HepG2 (cell line): Measurements from ENCODE around the gene TFRC. TPM values are rescaled to one million over a fixed set of nuclear protein-coding genes. Genes with fewer than 3 reads are reported as not detected.

Experiments used
- CEBPB ChIP-seq: IDR thresholded peaks from 2 replicates; pipeline ENCODE4 v1.6.1; 2011; ENCODE audit warnings: low read depth, low read length, improper control_type of control experiment, borderline replicate concordance
- MYPOP ChIP-seq: sonication (generic); formaldehyde crosslinking; IDR thresholded peaks from 2 replicates; pipeline ENCODE4 v1.8.1; 2023; ENCODE audit warnings: mild to moderate bottlenecking, moderate library complexity, missing genetic modification reagents
- ZNF138 ChIP-seq: sonication (generic); formaldehyde crosslinking; IDR thresholded peaks from 2 replicates; pipeline ENCODE4 v1.5.0; 2020; ENCODE audit warnings: mild to moderate bottlenecking, low read depth, missing genetic modification reagents
- ZNF354B ChIP-seq: sonication (generic); formaldehyde crosslinking; IDR thresholded peaks from 2 replicates; pipeline ENCODE4 v1.8.0; 2022; ENCODE audit warnings: mild to moderate bottlenecking, missing genetic modification reagents
- ZNF597 ChIP-seq: sonication (generic); formaldehyde crosslinking; IDR thresholded peaks from 2 replicates; pipeline ENCODE4 v1.5.0; 2020; ENCODE audit warnings: missing genetic modification reagents
- ZSCAN31 ChIP-seq: sonication (generic); formaldehyde crosslinking; IDR thresholded peaks from 2 replicates; pipeline ENCODE4 v1.5.0; 2020; ENCODE audit warnings: low read depth, mild to moderate bottlenecking, missing genetic modification reagents
- polyA plus RNA-seq, 8 experiments: library from polyadenylated mRNA; depleted of rRNA in 3 of 8; stranded (reverse) in 7 of 8; unstranded in 1 of 8; fragments of >200 nt; fragmentation: Illumina TruSeq in 4 of 8; extraction: Trizol in 4 of 8; gene quantifications; 2 replicates each; pipeline versions ENCODE4 v1.2.1 to v1.2.3, GENCODE V29; 2011 to 2016; ENCODE audit warnings: low read depth in 4 of 8, missing spikeins in 1 of 8, mixed read lengths in 1 of 8; ENCODE audit not compliant: insufficient read depth in 1 of 8
- total RNA-seq, 5 experiments: library from RNA; depleted of rRNA; stranded (reverse); fragments of >200 nt; fragmentation: Illumina TruSeq; extraction: Trizol; gene quantifications; 2 replicates each; pipeline ENCODE4 v1.2.3, GENCODE V29; 2016; ENCODE audit warnings: low read depth in 1 of 5
- TF ChIP-seq, protein P1 (sequence below): sonication (generic); formaldehyde crosslinking; IDR thresholded peaks from 2 replicates; pipeline ENCODE4 v1.4.0; 2020; ENCODE audit warnings: missing genetic modification reagents
- TF ChIP-seq, protein P2 (sequence below): sonication (generic); formaldehyde crosslinking; IDR thresholded peaks from 2 replicates; pipeline ENCODE4 v1.5.0; 2020; ENCODE audit warnings: mild to moderate bottlenecking, missing genetic modification reagents

Gene TFRC
- total and polyA plus RNA-seq, 2 of the 13 experiments (the other 11 are each of a cell fraction or from before 2014, with no cell fraction given): 188 to 274 TPM

DNA sequence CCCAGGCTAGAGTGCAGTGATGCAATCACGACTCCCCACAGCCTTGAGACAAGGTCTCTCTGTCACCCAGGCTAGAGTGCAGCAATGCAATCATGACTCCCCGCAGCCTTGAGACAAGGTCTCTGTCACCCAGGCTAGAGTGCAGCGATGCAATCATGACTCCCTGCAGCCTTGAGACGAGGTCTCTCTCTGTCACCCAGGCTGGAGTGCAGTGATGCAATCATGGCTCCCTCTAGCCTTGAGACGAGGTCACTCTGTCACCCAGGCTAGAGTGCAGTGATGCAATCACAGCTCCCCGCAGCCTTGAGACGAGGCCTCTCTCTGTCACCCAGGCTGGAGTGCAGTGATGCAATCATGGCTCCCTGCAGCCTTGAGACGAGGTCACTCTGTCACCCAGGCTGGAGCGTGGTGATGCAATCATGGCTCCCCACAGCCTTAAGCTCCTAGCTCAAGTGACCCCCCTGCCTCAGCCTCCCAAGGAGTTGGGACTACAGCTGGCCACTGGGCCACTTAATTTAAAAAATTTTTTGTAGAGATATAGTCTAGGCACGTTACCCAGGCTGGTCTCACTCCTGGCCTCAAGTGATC is 26.1 kb downstream of the TFRC start (continued):
- TF ChIP-seq MYPOP (CRISPR knock-in tag) (peak; percentile 94; the same call in 1 of the 2 replicates), ZSCAN31 (CRISPR knock-in tag) (peak; percentile 61; the same call in 1 of the 2 replicates), CEBPB (peak; percentile 100), ZNF597 (CRISPR knock-in tag) (no peak), ZNF138 (no peak), ZNF354B (no peak)
- TF ChIP-seq, protein P1, sequence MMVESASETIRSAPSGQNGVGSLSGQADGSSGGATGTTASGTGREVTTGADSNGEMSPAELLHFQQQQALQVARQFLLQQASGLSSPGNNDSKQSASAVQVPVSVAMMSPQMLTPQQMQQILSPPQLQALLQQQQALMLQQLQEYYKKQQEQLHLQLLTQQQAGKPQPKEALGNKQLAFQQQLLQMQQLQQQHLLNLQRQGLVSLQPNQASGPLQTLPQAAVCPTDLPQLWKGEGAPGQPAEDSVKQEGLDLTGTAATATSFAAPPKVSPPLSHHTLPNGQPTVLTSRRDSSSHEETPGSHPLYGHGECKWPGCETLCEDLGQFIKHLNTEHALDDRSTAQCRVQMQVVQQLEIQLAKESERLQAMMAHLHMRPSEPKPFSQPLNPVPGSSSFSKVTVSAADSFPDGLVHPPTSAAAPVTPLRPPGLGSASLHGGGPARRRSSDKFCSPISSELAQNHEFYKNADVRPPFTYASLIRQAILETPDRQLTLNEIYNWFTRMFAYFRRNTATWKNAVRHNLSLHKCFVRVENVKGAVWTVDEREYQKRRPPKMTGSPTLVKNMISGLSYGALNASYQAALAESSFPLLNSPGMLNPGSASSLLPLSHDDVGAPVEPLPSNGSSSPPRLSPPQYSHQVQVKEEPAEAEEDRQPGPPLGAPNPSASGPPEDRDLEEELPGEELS (CRISPR knock-in tag): peak; percentile 82
- TF ChIP-seq, protein P2, sequence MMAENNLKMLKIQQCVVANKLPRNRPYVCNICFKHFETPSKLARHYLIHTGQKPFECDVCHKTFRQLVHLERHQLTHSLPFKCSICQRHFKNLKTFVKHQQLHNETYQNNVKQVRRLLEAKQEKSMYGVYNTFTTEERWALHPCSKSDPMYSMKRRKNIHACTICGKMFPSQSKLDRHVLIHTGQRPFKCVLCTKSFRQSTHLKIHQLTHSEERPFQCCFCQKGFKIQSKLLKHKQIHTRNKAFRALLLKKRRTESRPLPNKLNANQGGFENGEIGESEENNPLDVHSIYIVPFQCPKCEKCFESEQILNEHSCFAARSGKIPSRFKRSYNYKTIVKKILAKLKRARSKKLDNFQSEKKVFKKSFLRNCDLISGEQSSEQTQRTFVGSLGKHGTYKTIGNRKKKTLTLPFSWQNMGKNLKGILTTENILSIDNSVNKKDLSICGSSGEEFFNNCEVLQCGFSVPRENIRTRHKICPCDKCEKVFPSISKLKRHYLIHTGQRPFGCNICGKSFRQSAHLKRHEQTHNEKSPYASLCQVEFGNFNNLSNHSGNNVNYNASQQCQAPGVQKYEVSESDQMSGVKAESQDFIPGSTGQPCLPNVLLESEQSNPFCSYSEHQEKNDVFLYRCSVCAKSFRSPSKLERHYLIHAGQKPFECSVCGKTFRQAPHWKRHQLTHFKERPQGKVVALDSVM (CRISPR knock-in tag): peak; percentile 83
